ENCODE results near the gene NLRC3.

DNA sequence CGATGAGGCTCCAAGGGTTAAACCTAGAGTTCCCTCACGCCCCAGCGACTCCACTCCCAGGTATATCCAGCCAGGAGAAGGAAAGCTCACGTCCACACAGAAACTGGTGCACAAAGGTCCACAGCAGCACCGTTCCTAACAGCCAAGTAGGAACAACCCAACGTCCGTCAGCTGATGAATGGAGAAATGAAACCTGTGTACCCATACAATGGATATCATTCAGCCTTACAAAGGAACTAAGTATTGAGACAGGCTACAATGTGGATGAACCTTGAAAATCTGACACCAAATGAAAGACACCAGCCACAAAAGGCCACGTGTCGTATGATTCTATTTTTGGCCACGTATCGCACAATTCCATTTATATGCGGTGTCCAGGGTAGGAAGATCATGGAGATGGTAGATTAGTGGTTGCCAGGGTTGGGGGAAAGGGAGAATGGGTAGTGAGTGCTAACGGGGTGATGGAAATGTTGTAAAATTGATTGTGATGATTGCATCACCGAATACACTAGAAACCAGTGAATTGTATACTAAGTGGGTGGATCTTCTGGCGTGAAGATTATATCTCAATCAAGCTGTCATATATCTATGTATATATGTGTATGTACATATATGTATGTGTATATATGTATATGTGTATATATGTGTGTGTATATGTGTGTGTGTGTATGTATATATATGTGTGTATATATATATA lies 30.1 kb downstream of the NLRC3 start:
- TF ChIP-seq, protein P1, sequence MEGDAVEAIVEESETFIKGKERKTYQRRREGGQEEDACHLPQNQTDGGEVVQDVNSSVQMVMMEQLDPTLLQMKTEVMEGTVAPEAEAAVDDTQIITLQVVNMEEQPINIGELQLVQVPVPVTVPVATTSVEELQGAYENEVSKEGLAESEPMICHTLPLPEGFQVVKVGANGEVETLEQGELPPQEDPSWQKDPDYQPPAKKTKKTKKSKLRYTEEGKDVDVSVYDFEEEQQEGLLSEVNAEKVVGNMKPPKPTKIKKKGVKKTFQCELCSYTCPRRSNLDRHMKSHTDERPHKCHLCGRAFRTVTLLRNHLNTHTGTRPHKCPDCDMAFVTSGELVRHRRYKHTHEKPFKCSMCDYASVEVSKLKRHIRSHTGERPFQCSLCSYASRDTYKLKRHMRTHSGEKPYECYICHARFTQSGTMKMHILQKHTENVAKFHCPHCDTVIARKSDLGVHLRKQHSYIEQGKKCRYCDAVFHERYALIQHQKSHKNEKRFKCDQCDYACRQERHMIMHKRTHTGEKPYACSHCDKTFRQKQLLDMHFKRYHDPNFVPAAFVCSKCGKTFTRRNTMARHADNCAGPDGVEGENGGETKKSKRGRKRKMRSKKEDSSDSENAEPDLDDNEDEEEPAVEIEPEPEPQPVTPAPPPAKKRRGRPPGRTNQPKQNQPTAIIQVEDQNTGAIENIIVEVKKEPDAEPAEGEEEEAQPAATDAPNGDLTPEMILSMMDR (IDR thresholded peaks at IDR 0.05; ENCODE audit: insufficient read depth, low read depth, low read length) = no peak
- no peak for TF ChIP-seq EZH2 (IDR thresholded peaks at IDR 0.05; ENCODE audit: insufficient read depth, low read length)
